Stimulated activated CD4-positive, alpha-beta T cell treated with anti-CD3 and anti-CD28 coated beads, Interleukin-2, amount 100 ng/mL, for 24 hours (primary cell): ENCODE data around the gene NAALADL2.
"Not testable (repeated sequence)": the region's sequence is repeated elsewhere in the genome, so short reads cannot be mapped to it uniquely, and the experiment has no call there.

Source experiments
- DNase-seq, 2 donors: peaks; one replicate each; pipeline ENCODE4 v3.0.0-alpha.2; 2020

NAALADL2 gene

DNA sequence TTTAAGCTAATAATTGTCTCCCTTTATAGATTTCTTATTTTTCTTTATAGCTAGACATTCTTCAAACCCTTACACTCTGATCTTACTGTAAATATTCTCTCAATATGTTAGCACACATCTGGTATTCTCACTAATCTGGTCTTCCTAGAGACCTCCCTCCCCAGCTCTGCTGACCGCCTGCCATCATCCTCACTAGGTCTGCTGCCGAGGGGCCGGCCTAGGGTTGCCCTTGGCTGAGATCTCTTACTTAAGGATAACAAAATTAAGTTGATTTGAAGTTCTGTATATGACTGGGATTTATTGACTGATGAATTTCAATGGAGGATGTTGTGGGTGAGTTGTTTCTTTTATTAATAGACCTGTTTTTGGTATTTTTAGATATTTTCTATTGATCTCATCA lies 586.6 kb downstream of the NAALADL2 start:
- no peak for DNase-seq

DNA sequence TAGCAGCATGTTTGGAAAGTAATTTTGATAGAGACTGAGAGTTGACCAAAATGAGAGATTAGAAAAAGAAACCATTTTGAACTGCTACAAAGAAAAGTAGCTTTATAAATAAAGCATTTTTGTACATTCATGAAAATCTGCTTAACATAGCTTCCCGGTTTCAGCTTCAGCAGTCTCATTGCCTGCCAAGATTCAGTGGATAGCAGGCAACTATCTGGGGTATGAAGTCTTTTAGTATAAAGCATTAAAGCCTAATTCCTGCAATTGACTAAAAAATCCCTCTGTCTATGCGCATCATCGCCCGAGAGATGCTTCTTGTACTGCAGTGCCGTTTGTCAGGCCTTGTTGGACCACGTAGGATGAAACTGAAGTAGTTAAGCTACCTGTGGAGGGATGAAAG lies 588.4 kb downstream of the NAALADL2 start:
- DNase-seq, result no peak

DNA sequence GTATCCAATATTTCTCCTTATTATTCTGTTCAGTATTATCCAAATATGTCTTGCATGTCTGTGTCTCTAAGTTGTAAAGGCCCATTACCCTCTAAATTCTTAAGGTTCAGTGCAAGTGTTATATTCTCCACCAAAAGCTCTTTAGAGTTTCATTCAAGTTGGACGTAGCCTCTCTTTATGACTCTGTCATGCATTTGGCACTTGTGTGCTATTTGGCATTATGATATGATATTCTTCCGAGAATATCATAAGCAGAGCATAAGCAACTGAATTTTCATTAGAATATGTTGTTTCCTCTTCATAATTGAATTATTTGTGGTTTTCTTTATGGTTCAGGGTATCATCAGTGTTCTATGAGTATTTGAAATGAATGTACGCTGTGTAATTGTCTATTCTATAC lies 594.2 kb downstream of the NAALADL2 start:
- DNase-seq, result no peak

DNA sequence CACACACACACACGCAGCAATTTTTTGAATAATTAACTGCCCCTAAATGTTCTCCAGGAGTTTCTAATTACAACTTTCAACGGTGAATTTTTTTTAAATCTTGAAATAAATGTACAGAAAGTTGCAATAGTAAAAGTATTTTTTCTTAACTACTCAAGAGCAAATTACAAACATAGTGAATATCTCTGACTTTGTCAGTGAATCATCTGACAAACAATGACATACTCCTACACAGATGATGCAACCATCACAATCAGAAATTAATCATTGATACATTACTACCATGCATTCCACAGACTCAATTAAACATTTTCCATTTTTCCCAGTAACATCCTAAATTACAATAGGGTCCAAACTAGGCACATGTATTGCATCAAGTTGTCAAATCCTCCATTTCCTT lies 597.3 kb downstream of the NAALADL2 start:
- DNase-seq, result no peak

DNA sequence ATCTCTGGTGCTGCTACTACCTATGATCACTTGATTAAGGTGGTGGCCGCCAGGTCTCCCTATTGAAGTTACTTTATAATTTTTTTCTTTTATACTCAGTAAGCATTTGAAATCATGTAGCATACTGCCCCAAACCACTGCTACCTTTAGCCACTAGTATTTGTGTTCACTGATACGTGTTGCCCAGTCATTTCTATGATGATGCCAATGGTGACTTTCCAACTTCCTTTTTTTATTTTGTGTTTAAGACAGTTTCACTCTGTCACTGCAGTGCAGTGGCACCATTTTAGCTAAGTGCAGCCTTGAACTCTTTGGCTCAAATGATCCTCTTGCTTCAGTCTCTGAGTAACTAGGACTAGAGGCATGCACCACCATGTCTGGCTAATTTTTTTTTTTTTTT lies 598.2 kb downstream of the NAALADL2 start:
- DNase-seq, result no peak

DNA sequence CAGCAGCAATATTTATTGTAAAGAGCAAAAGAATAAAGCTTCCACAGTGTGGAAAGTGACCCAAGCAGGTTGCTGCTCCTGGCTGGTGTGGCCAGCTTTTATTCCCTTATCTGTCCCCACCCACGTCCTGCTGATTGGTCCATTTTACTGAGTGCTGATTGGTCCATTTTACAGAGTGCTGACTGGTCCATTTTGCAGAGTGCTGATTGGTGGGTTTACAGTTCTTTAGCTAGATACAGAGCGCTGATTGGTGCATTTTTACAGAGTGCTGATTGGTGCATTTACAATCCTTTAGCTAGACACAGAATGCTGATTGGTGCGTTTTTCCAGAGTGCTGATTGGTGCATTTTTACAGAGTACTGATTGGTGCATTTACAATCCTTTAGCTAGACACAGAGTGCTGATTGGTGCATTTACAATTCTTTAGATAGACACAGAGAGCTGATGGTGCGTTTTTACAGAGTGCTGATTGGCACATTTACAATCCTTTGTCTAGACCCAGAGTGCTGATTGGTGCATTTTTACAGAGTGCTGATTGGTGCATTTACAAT lies 601.8 kb downstream of the NAALADL2 start:
- not testable (repeated sequence) for DNase-seq

- DNase-seq, result no peak
These were observed 605.2 kb downstream of the NAALADL2 start for GRCh38 chr3:175464362-175464761.

GRCh38 chr3:175469124-175469523 lies 610.0 kb downstream of the NAALADL2 start:
- no peak for DNase-seq

GRCh38 chr3:175475765-175476164 lies 616.6 kb downstream of the NAALADL2 start:
- DNase-seq, result no peak

DNA sequence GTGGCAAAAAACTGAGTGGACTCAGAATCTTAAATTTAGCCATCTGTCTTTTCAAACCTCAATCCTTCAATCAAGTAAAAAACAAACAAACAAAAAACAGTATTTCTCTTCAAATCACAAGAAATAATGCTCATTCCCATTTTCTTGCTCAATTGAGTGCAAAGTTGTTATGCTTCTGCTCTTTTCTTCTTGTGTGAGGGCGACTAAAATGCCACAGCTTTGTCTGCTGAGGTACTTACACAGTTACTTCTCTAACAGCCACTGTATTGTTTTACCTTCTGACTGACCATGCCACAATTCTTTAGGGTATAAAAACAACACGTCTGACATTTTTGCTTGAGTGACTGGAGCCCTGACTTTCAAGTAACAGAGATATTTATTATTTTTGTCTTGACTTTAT lies 617.4 kb downstream of the NAALADL2 start:
- DNase-seq, result no peak

GRCh38 chr3:175477651-175478224 lies 618.6 kb downstream of the NAALADL2 start:
- no peak for DNase-seq

- no peak for DNase-seq
These were observed 619.2 kb downstream of the NAALADL2 start for GRCh38 chr3:175478301-175478700.

DNA sequence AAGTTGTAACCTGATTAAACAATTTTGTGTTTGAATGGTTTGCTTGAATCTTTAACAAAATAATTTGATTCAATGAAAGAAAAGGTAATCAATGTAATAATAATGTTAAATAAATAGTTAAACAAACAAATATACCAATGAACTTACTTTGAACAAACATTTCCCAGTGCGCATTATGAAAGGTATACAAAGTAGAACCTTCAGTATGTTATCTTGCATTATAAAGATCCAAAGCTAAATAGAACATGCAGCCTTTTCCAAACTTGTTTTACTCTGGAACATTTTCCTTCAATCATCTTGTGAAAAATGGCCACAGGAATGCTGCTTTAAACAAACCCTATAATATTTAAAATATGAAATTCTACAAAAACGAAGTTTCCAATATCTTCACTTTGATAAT lies 620.0 kb downstream of the NAALADL2 start:
- DNase-seq, result no peak

DNA sequence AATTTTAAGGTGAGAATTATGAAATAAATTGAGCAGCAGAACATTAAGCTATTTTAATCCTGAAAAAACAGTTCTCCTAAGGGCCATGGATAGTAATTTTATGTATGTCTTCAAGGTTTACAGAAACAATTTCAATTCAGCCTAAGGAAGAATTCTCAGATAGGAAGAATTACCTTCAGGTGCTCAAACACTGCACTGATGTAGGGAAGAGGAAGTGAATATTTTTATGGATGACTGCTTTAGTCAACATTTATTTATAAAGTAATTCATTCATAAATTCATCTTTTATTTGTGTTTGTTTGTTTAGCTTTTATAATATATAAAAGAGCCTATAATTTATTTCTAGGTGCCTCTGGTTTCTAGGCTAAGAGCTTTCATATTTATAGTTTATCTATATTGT lies 620.7 kb downstream of the NAALADL2 start:
- DNase-seq, result no peak

DNA sequence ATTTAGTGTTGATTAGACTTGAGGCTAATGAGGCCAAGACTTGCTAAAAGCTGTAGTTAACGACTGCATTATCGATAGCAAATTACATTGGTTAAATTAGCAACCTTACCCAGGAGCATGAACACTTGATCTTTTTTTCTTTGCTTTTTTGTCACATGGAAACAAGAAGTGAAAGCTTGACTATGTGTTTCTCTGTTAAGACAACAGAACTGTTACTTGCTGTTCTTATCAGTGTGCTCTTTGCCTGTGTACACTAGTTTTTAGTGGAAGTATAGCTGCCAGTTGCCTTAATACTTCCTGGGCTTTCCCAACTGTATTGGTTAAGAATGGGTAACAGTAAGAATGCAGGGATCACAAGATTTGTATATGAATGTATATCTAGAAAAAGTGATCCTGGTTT lies 625.5 kb downstream of the NAALADL2 start:
- DNase-seq, result no peak

GRCh38 chr3:175485436-175485835 lies 626.3 kb downstream of the NAALADL2 start:
- DNase-seq, result no peak

DNA sequence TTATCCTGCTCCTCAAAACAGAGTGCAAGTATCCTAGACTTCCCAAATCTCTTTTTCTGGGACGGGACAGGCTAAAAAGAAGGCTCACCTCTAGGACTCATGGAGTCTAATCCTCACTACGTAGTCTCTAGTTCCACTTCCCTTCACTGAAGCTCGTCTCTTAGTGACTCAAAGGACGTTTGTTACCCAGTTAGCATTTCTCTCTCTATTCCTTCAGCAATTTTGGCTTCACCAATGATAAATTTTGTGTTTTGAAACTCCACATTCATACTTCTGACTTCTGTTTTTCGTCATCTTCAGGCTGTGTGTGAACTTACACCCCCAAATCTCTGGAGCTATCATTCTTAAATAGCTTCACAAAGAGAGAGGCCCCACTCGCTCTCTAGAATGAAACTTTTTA lies 627.1 kb downstream of the NAALADL2 start:
- no peak for DNase-seq

- DNase-seq, result no peak
These were observed 630.3 kb downstream of the NAALADL2 start for GRCh38 chr3:175489406-175489805.

DNA sequence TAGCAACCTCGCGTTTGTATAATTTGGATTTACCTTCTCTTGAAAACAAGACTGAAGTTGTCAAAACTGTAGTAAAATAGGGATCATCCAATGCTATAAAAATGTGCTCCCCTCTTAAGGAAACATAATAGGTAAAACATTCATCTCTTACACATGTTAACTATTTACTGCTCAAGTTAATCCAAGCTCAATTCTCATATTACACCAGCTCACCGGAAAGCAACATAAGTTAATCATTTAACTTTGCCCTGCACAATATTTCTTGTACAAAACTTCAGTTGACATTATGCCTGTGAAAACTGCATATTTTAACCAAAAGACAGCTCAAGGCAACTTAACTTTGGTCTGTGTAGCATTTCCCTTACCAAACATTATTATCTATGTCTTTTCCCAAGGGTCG lies 634.2 kb downstream of the NAALADL2 start:
- DNase-seq, result no peak

GRCh38 chr3:175495331-175495730 lies 636.2 kb downstream of the NAALADL2 start:
- no peak for DNase-seq

DNA sequence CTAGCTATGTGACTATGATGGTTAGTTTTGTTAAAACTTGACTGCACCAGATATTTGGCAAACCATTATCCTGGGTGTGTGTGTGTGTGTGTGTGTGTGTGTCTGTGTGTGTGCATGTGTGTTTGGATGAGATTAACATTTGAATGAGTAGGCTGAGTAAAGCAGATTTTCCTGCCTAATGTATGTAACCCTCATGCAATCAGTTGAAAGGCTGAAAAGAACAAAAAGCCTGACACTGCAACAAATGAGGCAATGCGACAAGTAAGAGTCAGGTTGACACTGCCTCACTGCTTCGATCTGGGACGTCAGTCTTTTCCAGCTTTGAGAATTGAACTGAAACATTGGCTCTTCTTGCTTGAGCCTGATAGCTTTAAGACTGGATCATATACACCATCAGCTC lies 643.0 kb downstream of the NAALADL2 start:
- DNase-seq, result no peak

DNA sequence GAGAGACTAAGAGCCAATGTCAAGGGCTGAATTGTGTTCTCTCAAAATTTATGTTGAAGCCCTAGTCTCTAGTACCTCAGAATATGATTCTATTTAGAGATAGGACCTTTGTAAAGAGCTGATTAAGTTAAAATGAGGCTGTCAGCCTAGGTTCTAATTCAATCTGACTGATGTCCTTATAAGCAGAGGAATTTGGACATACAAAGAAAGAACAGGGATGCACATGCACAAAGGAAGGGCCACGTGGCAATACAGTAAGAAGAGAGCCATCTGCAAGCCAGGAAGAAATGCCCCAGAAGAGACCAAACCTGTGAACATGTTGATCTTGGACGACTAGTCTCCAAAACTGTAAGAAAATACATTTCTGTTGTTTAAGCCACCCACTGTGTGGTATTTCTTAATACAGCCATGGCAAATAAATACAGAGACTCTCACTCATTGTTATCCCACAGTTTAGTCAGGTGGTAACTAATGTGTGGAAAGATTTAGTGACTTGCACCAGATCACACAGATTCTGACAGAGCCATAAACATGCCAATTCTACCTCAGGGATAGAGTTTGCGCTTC lies 652.2 kb downstream of the NAALADL2 start:
- no peak for DNase-seq

- DNase-seq, result no peak
These were observed 653.6 kb downstream of the NAALADL2 start for GRCh38 chr3:175512700-175513099.

DNA sequence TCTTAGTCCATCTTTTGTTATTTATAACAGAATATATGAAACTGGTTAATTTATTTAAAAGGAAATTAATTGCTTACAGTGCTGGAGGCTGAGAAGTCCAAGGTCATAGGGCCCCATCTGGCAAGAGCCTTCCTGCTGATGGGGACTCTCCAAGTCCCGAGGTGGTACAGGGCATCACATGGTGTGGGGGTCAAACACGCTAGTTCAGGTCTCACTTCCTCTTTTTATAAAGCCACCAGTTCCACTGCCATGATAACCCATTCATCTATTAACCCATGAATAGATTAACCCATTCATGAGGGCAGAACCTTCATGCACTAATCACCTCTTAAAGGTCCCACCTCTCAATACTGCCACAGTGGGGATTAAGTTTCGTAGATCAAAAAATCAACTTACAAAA lies 659.3 kb downstream of the NAALADL2 start:
- no peak for DNase-seq

- DNase-seq, result no peak
These were observed 662.3 kb downstream of the NAALADL2 start for GRCh38 chr3:175521406-175521805.
